Neutrophil (primary cell): ENCODE data around the gene ADAM29.
"Not testable (repeated sequence)": the region's sequence is repeated elsewhere in the genome, so short reads cannot be mapped to it uniquely, and the experiment has no call there.

Source experiments
- H3K27ac ChIP-seq: fragments of 200-600 bp; sonication (generic); 2 replicates; pipeline ENCODE4 v1.5.1; 2016; ENCODE audit warnings: mild to moderate bottlenecking, moderate library complexity
- H3K27me3 ChIP-seq: fragments of 200-600 bp; sonication (generic); 2 replicates; pipeline ENCODE4 v1.6.0; 2016; ENCODE audit warnings: mild to moderate bottlenecking
- H3K36me3 ChIP-seq: fragments of 200-600 bp; sonication (generic); 2 replicates; pipeline ENCODE4 v1.5.1; 2017
- H3K4me1 ChIP-seq, 2 experiments: fragments of 200-600 bp in 1 of 2; sonication (generic) in 1 of 2; 1 replicate in 1 of 2; 2 replicates in 1 of 2; pipeline versions ENCODE4 v1.5.1 to v1.6.1; 2013 to 2016; ENCODE audit warnings: low read depth in 1 of 2, low read length in 1 of 2, mild to moderate bottlenecking in 1 of 2, moderate library complexity in 1 of 2; ENCODE audit not compliant: control insufficient read depth in 1 of 2, insufficient read depth in 1 of 2
- H3K4me3 ChIP-seq, 2 experiments: fragments of 200-600 bp in 1 of 2; sonication (generic) in 1 of 2; 1 replicate in 1 of 2; 2 replicates in 1 of 2; pipeline ENCODE4 v1.5.1; 2013 to 2016; ENCODE audit warnings: low read depth in 1 of 2, low read length in 1 of 2, mild to moderate bottlenecking in 1 of 2, moderate library complexity in 1 of 2
- H3K9me3 ChIP-seq: fragments of 200-600 bp; sonication (generic); 2 replicates; pipeline ENCODE4 v1.5.1; 2016
- CTCF ChIP-seq: fragments of 200-600 bp; sonication (generic); IDR thresholded peaks from 2 replicates; pipeline ENCODE4 v1.5.1; 2016; ENCODE audit warnings: antibody characterized with exemption

ADAM29 gene

GRCh38 chr4:174946246-174946645 is 28.1 kb downstream of the ADAM29 start:
- Histone ChIP-seq H3K9me3 (no peaks in the 10 kb centered on the region), H3K4me3 (no peak overlapping the region), H3K36me3 (no peaks in the 10 kb centered on the region), H3K27me3 (no peaks in the 10 kb centered on the region), H3K27ac (no peak overlapping the region), H3K4me1 (no peaks in the 10 kb centered on the region)
- no peak for TF ChIP-seq CTCF

- no peak for TF ChIP-seq CTCF
- Histone ChIP-seq H3K36me3 (no peaks in the 10 kb centered on the region), H3K27me3 (no peaks in the 10 kb centered on the region), H3K4me1 (no peaks in the 10 kb centered on the region), H3K9me3 (no peaks in the 10 kb centered on the region), H3K27ac (no peak overlapping the region), H3K4me3 (no peak overlapping the region)
Observed at GRCh38 chr4:174948826-174949225, 30.7 kb downstream of the ADAM29 start.

DNA sequence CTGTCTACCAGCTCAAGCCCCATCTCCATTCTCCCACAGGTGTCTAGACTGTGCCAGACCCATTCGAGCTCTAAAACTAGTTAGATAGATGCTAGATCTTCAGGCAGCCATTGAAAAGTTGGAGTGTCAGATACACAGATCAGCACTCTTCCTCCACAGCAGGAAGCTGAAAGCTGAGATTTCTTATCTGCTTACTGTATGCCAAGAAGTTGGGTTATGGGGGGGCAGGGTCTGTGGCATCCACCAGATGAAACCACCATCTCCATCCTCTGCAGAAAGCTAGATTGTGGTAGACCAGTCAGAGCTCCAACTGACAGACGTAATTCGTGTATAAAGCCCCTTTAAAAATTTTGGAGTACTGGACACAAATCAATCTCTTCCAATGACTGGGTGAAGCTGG is 54.8 kb downstream of the ADAM29 start:
- TF ChIP-seq CTCF, result no peak
- H3K27me3 ChIP-seq, result no peaks in the 10 kb centered on the region
- no peaks in the 10 kb centered on the region for H3K36me3 ChIP-seq
- H3K27ac ChIP-seq, result no peak overlapping the region
- H3K9me3 ChIP-seq, result no peaks in the 10 kb centered on the region
- no peaks in the 10 kb centered on the region for H3K4me1 ChIP-seq
- no peak overlapping the region for H3K4me3 ChIP-seq

- H3K27ac ChIP-seq, result no peak overlapping the region
- H3K4me1 ChIP-seq, result no peaks in the 10 kb centered on the region
- TF ChIP-seq CTCF, result no peak
- no peaks in the 10 kb centered on the region for H3K9me3 ChIP-seq
- H3K4me3 ChIP-seq, result no peak overlapping the region
- H3K27me3 ChIP-seq, result no peaks in the 10 kb centered on the region
- H3K36me3 ChIP-seq, result no peaks in the 10 kb centered on the region
Observed at GRCh38 chr4:174973336-174973735, 55.2 kb downstream of the ADAM29 start.

- Histone ChIP-seq H3K4me1 (no peaks in the 10 kb centered on the region), H3K27ac (no peak overlapping the region), H3K36me3 (no peaks in the 10 kb centered on the region), H3K27me3 (no peaks in the 10 kb centered on the region), H3K9me3 (no peaks in the 10 kb centered on the region), H3K4me3 (no peak overlapping the region)
- TF ChIP-seq CTCF, result no peak
Observed at GRCh38 chr4:174983128-174983750, 65.1 kb downstream of the ADAM29 start.

- not testable (repeated sequence) for H3K36me3 ChIP-seq, H3K27me3 ChIP-seq, H3K4me3 ChIP-seq, H3K9me3 ChIP-seq, H3K4me1 ChIP-seq, H3K27ac ChIP-seq
Observed at GRCh38 chr4:174983870-174984269, 65.7 kb downstream of the ADAM29 start.
